Embryonic facial prominence (tissue), 1 donor: ENCODE data around the gene GSTCD.
"Not testable (repeated sequence)": the region's sequence is repeated elsewhere in the genome, so short reads cannot be mapped to it uniquely, and the experiment has no call there.

Experiments used
- DNase-seq: peaks from one replicate; pipeline ENCODE4 v3.0.0-alpha.2; 2016; ENCODE audit errors: extremely low spot score

GSTCD gene

DNA sequence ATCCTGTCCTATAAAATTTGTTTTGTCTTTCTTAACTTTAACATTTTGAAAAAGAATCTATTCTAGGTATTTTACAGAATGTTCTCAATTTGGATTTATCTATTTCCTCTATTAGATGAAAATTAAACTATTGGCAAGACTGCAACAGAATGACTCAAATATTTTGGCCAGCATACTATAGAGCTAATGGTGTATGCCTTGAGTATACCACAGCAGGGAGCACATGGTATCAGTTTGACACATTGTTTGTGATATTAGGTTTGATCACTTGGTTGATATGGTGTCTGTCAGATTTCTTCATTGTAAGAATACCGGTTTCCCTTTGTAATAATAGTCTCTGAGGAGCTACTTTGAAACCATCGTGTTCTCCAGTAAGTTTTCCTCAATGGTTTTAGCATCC, 98.9 kb downstream of the GSTCD start:
- no peak for DNase-seq

DNA sequence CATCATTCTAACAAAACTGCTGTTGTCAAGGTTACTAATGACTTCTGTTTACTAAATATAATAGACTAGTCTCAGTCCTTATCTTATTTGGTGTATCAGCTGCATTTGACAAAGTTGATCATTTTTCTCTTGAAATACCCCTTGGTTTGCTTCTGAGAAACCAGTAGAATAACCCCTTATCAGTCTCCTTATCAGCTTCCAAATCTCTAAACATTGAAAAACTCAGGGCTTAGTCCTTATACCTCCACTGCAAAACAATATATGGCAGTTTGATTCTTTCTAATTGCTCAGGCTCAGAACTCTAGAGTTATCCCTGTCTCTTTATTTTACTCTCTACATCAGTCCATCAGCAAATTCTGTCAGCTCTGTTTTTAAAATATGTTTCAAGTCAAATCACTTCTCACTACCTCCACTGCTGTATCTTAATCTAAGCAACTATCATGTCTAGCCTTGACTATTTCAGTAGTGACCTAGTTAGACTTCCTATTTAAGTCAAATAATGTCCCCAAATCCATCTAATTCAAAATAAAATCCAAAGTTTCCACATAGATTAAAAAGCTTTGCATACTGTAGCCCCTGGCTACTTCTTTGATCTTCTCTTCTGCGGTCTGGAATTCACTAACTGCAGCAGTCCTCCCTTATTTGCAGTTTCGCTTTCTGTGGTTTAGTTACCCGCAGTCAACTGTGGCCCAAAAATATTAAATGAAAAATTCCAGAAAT, 99.6 kb downstream of the GSTCD start:
- DNase-seq, result no peak

DNA sequence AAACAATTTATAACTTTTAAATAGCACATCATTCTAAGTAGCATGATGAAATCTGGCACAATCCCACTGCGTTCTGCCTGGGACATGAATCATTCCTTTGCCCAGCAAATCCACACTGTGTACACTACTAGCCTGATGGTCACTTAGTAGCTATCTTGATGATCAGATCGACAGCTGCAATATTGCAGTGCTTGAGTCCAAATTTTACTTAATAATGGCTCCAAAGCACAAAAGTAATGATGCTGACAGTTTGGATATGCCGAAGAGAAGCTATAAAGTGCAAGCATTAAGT, 100.1 kb downstream of the GSTCD start:
- no peak for DNase-seq

DNA sequence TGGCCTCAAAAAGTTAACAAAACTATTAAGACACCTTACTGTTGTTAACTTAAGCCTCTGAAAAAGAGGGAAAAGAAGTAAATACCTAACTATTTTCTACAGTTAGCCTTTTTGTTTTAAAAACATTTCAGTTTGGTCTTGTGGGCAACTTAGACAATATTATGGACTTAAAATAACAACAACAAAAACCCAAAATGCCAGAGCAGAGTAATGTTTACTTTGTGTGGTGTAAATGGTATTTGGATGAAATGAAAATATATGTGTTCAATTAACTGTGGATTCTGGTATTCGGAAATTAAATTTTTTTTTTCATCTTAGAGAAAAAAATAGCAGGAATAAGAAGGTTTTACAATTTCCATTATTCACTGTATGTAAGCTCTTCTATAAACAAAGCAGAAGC, 107.1 kb downstream of the GSTCD start:
- DNase-seq, result no peak

DNA sequence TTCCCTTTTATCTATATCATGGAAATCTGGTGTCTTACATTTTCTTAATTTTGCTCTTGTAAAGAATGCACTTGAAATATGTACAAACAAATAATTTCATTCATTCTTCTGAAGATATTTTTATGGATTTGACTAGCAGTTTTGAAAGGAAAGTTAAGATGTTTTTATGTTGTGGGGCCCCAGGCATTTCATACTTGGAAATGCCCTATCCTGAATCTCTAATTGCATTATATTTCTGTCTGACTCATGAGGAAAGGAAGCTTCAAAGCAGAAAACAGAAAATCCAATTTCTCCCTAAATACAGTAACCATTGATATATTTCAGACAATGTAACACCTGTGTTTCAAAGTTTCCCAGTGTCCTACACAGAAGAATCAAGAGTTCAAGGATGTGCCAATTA, 113.5 kb downstream of the GSTCD start:
- no peak for DNase-seq

DNA sequence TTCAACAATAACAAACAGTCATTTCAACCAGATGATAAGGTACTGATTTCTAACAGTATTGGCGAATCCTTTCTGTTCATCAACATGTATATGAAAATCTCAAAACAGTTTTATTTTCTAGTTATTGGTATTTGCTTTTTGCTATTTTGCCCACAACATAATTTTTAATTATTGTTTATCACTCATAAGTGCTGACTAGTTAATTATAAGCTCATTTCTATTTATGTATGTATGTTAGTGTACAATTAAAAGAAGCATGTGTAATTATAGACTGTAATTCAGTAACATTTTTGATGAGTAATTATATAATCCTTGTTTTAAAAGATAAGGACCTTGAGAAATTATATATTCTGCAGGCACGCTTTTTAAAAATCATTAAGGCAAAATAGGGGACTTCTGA, 119.5 kb downstream of the GSTCD start:
- DNase-seq, result no peak

DNA sequence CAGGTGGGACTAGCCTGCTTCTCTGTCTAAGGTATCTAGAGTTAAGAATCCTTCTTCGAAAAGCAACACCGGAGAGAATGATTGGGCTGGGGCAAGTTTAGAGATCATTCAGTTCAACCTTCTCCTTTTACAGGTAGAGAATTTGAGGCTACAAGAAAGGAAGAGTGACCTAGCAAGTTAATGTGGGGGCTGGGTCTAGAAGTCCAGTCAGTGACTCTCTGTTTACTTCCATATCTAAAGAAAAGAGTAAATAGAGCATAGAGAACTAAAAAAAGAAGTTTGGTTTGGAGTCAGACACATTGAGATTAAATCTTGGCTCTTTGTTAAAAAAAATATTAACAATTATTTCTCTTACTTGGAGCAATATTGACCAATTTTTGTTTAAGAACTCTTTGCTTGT, 122.6 kb downstream of the GSTCD start:
- DNase-seq, result no peak

DNA sequence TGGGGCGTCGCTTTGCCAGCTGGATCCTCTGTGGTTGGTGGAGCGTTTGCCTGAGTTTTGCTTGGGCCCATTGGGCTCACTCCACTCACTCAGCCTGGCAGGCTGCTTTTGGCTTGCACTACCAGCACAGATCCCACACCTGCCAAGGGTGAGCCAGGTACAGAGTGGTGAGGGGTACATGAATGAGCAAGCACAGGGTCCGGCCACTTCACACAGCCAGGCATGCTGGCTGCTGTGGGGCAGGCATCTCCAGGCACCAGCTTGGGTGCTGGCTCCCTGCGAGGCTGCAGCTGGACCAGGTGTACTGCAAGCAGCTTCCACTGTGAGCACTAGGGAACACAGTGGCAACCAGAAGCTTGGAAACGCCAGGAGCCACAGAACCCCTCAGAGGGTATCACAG, 126.6 kb downstream of the GSTCD start:
- no peak for DNase-seq

DNA sequence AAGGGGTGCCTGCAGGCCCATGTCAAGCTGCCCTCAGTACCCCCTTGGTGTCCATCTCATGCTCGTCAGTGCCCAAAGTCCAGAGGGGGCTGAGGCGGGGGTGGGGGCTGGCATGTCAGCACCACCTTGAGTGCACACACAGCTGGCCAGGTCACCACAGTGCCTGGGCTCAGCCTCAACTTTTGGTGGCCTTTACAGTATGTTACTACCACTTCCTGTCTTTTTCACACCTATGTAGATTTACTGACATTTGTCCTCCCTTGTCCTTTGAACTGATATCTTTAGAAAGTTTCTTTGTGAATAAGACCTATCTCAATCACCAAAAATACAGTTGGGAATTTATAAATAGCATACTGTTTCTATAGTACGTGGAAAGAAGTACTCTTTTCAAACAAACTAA, 128.0 kb downstream of the GSTCD start:
- no peak for DNase-seq

DNA sequence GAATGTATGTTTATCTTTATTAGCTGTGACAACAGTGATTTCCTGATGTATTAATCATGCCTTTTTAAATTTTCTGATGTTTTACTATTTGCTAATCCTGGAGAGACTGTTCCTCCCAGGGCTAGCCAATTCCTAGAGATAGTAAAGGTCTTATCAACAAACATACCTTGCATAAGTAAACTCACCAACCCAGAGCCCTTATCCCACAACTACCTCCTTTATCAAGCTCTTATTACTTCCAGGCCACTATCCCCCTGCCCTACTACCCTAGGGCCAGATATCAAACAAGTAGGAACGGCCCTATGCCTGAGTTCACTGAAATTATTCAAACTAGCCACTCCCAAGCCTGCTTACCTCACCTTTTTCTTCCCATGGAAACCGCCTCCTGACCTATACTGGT, 128.5 kb downstream of the GSTCD start:
- no peak for DNase-seq

DNA sequence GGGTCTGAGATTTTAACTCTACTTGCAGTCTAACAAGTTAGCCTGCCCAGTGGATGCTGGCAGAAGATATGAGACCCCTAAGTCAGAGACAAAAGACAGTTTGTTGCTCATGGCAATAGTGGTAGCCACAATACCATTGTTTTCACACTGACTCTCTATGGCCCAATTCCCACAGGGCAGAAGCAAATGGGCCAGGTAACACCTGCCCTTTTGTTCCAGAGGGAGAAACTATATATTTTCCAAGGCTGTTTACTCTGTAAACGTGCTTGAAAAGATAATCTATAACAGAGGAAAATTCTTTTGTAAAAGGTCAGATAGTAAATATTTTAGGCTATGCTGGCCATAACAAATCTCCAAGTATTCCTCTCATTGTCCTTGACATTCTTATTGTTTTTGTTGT, 129.5 kb downstream of the GSTCD start:
- no peak for DNase-seq

DNA sequence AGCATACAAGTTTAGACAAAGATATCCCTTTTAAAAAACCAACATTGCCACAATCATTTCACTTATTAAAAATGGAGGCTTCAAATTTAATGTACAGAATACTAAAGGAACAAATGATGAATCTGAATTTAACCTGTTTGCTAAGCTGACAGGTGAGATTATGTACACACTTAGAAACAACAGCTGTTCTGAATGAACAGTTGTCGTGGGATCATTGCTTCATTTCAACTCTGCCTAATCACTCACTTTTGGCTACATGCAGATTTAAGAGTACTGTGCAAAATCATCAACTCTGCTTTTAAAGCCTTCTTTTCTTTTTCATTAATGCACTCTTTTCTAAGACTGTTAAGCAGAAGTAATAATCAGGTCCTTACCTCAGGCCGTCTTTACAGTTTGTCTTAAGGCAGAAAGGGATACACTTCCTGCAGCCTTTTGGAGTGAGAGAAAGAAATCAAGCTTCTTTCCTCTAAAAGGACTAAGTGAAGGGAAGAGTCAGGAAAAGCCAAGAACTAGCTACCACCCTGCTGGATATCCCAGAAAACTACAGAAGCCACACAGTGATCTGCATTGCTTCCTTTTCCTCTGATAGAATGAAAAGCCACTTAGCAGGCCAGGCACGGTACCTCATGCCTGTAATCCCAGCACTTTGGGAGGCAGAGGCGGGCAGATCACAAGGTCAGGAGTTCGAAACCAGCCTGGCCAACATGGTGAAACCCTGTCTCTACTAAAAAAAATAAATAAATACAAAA, 132.0 kb downstream of the GSTCD start:
- no peak for DNase-seq

DNA sequence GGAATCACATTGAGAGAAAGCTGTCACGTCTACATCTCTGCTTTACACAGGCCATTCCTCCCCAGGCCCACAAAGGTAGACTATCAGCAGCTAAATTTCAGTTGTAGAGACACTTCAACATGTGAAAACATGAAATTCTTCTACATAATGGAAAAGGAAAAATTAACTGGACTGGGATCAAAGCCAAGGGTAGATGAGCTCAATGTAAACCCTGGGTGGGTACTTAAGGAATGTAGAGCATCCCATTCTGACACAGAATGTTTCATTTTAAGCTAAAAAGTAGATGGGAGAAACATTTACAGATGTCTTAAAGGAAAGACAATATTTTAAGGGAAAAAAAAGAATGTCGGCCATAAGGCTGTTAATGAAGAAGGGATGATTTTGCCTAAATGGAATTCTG, 135.4 kb downstream of the GSTCD start:
- no peak for DNase-seq

DNA sequence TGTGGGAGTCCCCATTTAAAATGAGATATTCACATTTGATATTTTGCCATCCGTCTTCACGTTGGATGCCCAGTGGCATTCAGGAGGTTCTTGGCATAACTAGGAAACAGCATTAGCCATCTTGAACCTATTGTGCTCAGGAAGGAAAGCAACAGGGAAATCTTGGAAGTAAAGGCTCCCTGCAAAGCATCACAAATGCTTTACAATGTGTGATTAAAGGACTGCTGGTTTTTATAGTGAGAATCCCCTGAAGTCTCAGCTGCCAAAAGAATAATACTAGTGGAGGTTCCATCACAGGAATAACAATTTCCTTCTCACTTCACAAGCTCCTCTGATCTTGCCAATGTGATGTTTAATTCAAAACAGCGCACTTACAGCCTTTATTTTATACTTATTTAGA, 137.0 kb downstream of the GSTCD start:
- DNase-seq, result no peak

DNA sequence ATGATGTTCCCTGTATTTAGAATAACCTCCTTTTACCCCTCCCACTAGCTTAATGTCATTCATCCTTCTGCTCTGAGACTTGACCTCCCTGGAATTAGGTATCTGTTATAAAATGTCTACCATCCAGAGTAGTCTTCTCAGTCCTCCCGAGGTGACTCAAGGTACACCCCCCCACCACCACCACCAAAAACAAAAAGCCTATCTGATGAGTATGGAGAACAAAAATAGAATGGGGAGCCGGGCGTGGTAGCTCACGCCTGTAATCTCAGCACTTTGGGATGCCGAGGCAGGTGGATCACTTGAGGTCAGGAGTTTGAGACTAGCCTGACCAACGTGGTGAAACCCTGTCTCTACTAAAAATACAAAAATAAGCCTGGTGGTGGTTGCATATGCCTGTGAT, 139.8 kb downstream of the GSTCD start:
- not testable (repeated sequence) for DNase-seq

DNA sequence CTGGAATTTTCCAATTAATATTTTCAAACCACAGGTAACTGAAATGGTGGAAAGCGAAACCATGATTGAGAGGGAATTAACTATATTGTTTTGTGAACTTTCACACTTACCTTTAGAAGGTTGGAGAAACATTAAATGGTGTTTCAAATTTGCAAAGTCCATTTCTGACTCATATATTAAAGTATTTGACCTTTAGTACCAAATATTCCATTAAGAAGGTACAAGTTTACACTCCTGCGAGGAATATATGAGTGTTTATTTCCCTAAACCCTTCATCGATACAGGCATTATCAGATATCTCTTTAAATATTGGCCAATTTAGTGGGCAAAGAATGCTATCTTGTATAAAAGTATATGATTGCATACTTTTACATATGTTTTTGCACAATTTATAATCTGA, 142.6 kb downstream of the GSTCD start:
- no peak for DNase-seq

DNA sequence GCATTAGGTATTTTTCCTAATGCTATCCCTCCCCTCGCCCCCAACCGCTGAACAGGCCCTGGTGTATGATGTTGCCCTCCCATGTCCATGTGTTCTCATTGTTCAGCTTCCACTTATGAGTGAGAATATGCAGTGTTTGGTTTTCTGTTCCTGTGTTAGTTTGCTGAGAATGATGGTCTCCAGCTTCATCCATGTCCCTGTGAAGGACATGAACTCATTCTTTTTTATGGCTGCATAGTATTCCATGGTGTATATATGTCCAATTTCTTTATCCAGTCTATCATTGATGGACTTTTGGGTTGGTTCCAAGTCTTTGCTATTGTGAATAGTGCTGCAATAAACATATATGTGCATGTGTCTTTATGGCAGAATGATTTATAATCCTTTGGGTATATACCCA, 143.6 kb downstream of the GSTCD start:
- DNase-seq, result not testable (repeated sequence)

DNA sequence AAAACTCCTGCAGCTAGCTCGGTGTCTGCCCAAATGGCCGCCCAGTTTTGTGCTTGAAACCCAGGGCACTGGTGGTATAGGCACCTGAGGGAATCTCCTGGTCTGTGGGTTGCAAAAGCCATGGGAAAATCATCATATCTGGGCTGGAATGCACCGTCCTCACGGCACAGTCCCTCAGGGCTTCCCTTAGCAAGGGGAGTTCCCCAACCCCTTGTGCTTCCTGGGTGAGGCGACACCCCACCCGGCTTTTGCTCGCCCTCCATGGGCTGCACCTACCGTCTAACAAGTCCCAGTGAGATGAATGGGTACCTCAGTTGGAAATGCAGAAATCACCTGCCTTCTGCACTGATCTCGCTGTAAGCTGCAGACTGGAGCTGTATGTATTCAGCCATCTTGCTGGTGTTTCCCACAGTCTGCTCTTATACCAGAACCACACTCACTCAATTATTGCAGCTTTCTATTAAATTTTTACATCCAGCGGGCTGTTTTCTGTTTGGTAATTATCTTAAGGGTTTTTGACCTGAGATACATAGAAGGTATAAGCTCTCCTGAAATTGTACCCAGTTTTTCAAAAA, 150.0 kb downstream of the GSTCD start:
- no peak for DNase-seq

DNA sequence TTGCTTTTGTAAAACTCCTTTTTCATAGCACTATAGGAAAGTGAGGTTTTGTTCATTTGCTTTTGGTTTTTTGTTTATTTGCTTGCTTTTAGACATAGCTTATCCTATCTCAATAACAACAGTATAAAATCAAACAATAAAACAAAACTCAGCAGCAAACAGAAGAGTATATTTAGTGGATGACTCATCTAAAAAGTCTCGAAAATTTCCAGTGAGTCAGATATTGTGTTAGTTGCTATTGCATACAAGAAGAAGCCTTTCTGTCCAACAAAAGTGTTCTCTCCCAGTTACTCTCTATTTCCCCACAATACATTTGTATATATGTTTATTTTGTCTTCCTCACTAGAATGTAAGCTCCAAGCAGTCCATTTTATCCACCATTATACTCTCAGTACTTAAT, 150.6 kb downstream of the GSTCD start:
- DNase-seq, result no peak

DNA sequence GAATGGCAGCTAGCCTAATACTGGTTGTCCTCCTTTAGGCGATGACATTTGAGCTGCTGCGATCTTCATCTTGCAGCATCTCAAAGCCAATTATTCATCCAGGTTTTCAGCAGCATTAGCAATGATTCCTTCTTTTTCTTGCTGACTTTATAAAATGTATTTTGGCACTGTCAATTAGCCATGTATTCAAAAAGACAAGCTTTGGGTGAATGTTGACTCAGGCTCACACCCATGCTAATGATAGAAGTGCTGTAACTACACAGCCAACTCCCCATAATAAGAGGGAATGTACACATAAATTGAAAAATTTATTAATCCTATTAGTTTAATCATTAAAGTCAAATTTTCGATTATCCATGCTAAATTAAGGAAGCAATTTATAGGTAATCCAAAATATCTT, 162.4 kb downstream of the GSTCD start:
- no peak for DNase-seq

DNA sequence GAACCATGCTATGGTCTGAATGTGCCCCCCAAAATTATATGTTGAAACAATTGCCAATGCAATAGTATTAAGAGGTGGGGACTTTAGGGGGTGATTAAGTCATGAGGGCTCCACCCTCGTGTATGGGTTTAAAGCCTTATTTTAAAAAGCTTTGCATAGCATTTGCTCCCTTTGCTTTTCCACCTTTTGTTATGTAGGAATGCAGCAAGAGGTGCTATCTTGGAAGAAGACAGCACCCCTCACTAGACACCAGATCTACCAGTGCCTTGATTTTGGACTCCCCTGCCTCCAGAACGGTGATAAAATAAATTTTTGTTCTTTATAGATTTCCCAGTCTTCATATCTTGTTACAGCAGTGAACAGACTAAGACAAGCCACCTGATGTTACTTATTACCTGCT, 163.4 kb downstream of the GSTCD start:
- no peak for DNase-seq

DNA sequence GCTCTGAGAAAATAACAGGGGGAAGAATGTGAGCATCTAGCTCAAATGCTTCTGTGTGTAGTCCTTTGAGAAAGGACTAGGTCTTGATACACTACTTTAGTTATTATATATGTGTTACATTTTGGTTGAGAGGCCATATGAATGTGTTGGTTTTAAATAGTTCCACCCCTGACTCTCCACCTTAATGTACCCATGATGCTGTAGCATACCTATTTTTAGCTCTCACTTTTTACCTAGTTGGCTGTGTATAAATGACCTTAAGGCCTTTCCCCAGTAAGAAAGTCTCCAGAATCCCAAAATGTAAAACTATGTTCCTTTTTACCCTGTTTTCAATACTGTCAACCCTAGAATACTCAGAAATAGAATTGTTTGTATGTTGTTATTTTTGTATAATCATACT, 166.6 kb downstream of the GSTCD start:
- DNase-seq, result no peak

DNA sequence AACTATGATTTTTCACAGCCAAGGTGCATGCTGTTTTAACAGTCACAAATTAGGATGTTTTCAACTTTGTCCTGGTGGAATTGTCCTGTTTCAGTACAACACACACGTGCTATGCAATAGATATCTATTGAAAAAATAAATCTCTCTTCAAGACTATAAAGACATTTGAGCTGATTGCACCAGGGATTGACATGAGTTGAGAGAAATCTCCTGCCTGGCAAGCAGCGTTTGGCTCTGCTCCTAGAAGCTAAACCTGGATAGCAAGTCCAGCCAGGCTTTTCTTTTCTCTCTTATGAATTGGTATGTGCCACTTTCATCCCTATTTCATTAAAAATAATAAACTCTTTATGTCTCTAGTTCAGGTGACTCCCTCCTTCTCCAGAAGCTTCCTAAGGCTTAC, 170.1 kb downstream of the GSTCD start:
- DNase-seq, result no peak

DNA sequence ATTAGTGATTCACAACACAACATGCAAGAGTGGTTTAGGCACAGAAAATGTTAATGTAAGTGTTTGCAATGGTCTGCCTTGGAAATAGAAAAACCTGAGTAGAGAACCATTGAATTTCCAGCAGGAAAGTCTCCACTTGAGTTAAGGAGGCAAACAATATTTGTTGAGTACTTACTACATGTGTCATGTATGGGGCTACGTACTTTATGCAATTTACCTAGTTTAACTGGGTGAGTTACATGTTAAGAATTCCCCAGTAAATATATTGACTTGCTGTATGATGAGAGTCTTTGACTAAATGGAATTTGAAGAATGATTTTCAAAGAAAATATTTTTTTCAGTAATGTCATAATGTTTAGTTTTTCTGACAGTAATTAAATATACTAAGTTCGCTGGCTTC, 178.9 kb downstream of the GSTCD start:
- DNase-seq, result no peak
